HepG2 (cell line): ENCODE measurements around the gene PPP4R4. TPM values are rescaled to one million over a fixed set of nuclear protein-coding genes. Genes with fewer than 3 reads are reported as not detected.

Experiments
- DMTF1 ChIP-seq: sonication (generic); formaldehyde crosslinking; IDR thresholded peaks from 2 replicates; pipeline ENCODE4 v1.4.0; 2020; ENCODE audit warnings: mild to moderate bottlenecking, missing genetic modification reagents
- GLMP ChIP-seq: sonication (generic); formaldehyde crosslinking; IDR thresholded peaks from 2 replicates; pipeline ENCODE4 v1.9.0; 2021; ENCODE audit warnings: missing genetic modification reagents, mild to moderate bottlenecking, borderline replicate concordance
- HDAC2 ChIP-seq: sonication (generic); formaldehyde crosslinking; IDR thresholded peaks from 2 replicates; pipeline ENCODE4 v1.4.0; 2020; ENCODE audit warnings: missing genetic modification reagents
- HOXA5 ChIP-seq: sonication (generic); formaldehyde crosslinking; IDR thresholded peaks from 2 replicates; pipeline ENCODE4 v1.4.0; 2020; ENCODE audit warnings: missing genetic modification reagents
- IKZF5 ChIP-seq: IDR thresholded peaks from 2 replicates; pipeline ENCODE4 v1.6.1; 2018; ENCODE audit warnings: missing genetic modification reagents, mild to moderate bottlenecking, missing compliant biosample characterization
- MYC ChIP-seq: sonication (generic); formaldehyde crosslinking; IDR thresholded peaks from 2 replicates; pipeline ENCODE4 v1.9.0; 2021; ENCODE audit warnings: missing genetic modification reagents, borderline replicate concordance
- NFIB ChIP-seq: sonication (generic); formaldehyde crosslinking; IDR thresholded peaks from 2 replicates; pipeline ENCODE4 v1.9.0; 2021; ENCODE audit warnings: missing genetic modification reagents, mild to moderate bottlenecking, borderline replicate concordance
- NONO ChIP-seq, 2 experiments: fragments of 450-650 bp in 1 of 2; sonication (generic) in 1 of 2; formaldehyde crosslinking in 1 of 2; IDR thresholded peaks in 1 of 2; conservative IDR thresholded peaks in 1 of 2; 2 replicates each; pipeline versions ENCODE4 v1.6.1 to v1.8.0; 2017 to 2022; ENCODE audit warnings: mild to moderate bottlenecking in 1 of 2, missing genetic modification reagents in 1 of 2, moderate library complexity in 1 of 2
- PBX2 ChIP-seq: IDR thresholded peaks from 2 replicates; pipeline ENCODE4 v1.6.1; 2016; ENCODE audit warnings: control low read depth
- RERE ChIP-seq: IDR thresholded peaks from 2 replicates; pipeline ENCODE4 v1.6.1; 2016; ENCODE audit warnings: low read depth, missing genetic modification reagents, missing compliant biosample characterization
- SMAD3 ChIP-seq: sonication (generic); formaldehyde crosslinking; IDR thresholded peaks from 2 replicates; pipeline ENCODE4 v1.4.0; 2020; ENCODE audit warnings: missing genetic modification reagents
- U2AF2 ChIP-seq: fragments of 200-400 bp; formaldehyde crosslinking; IDR thresholded peaks from 2 replicates; pipeline ENCODE4 v1.6.1; 2017; ENCODE audit warnings: low read depth, mild to moderate bottlenecking, low read length
- ZBTB20 ChIP-seq: sonication (generic); formaldehyde crosslinking; IDR thresholded peaks from 2 replicates; pipeline ENCODE4 v1.8.1; 2023; ENCODE audit warnings: missing genetic modification reagents, low read depth, mild to moderate bottlenecking, borderline replicate concordance
- ZBTB42 ChIP-seq: sonication (generic); formaldehyde crosslinking; IDR thresholded peaks from 2 replicates; pipeline ENCODE4 v1.5.0; 2020; ENCODE audit warnings: mild to moderate bottlenecking, missing genetic modification reagents
- ZBTB7B ChIP-seq: sonication (generic); formaldehyde crosslinking; IDR thresholded peaks from 2 replicates; pipeline ENCODE4 v1.4.0; 2020; ENCODE audit warnings: missing genetic modification reagents
- ZNF33A ChIP-seq: sonication (generic); formaldehyde crosslinking; IDR thresholded peaks from 2 replicates; pipeline ENCODE4 v1.5.1; 2020; ENCODE audit warnings: missing genetic modification reagents, mild to moderate bottlenecking, moderate library complexity, borderline replicate concordance
- ZNF678 ChIP-seq: sonication (generic); formaldehyde crosslinking; IDR thresholded peaks from 2 replicates; pipeline ENCODE4 v1.4.0; 2020; ENCODE audit warnings: mild to moderate bottlenecking, missing genetic modification reagents
- polyA plus RNA-seq, 8 experiments: library from polyadenylated mRNA; depleted of rRNA in 3 of 8; stranded (reverse) in 7 of 8; unstranded in 1 of 8; fragments of >200 nt; fragmentation: Illumina TruSeq in 4 of 8; extraction: Trizol in 4 of 8; gene quantifications; 2 replicates each; pipeline versions ENCODE4 v1.2.1 to v1.2.3, GENCODE V29; 2011 to 2016; ENCODE audit warnings: low read depth in 4 of 8, missing spikeins in 1 of 8, mixed read lengths in 1 of 8; ENCODE audit not compliant: insufficient read depth in 1 of 8
- total RNA-seq, 5 experiments: library from RNA; depleted of rRNA; stranded (reverse); fragments of >200 nt; fragmentation: Illumina TruSeq; extraction: Trizol; gene quantifications; 2 replicates each; pipeline ENCODE4 v1.2.3, GENCODE V29; 2016; ENCODE audit warnings: low read depth in 1 of 5

The PPP4R4 gene
- total and polyA plus RNA-seq, 2 of the 13 experiments (the other 11 are each of a cell fraction or from before 2014, with no cell fraction given), result 9.5 to 19.8 TPM

GRCh38 chr14:94292872-94293577 lies 118.9 kb downstream of the PPP4R4 start, which contains the start of gene SERPINA10 (continued):
- TF ChIP-seq HDAC2 (CRISPR knock-in tag) (peak; percentile 92), ZBTB20 (CRISPR knock-in tag) (no peak; the same call in 1 of the 2 replicates), GLMP (CRISPR knock-in tag) (no peak), NFIB (CRISPR knock-in tag) (no peak), ZBTB42 (CRISPR knock-in tag) (no peak), SMAD3 (CRISPR knock-in tag) (peak; percentile 49; the same call in 1 of the 2 replicates), IKZF5 (CRISPR knock-in tag) (peak; percentile 90), DMTF1 (0 out of 2 replicates have a peak, but pooled peaks have one; percentile 81), ZNF33A (CRISPR knock-in tag) (no peak; the same call in 1 of the 2 replicates), NONO (IDR thresholded peaks at IDR 0.05) (no peak), NONO (CRISPR knock-in tag; conservative IDR thresholded peaks at IDR 0.05) (peak; percentile 82; the same call in 1 of the 2 replicates), HOXA5 (no peak; the same call in none of the 2 replicates), RERE (CRISPR knock-in tag) (peak; percentile 55; the same call in 1 of the 2 replicates), PBX2 (CRISPR knock-in tag) (no peak), U2AF2 (no peak), ZNF678 (CRISPR knock-in tag) (0 out of 2 replicates have a peak, but pooled peaks have one; percentile 47), MYC (CRISPR knock-in tag) (no peak; the same call in 1 of the 2 replicates), ZBTB7B (CRISPR knock-in tag) (peak; percentile 79; the same call in 1 of the 2 replicates)
